ENCODE data around the gene CST9.

Gene CST9

DNA sequence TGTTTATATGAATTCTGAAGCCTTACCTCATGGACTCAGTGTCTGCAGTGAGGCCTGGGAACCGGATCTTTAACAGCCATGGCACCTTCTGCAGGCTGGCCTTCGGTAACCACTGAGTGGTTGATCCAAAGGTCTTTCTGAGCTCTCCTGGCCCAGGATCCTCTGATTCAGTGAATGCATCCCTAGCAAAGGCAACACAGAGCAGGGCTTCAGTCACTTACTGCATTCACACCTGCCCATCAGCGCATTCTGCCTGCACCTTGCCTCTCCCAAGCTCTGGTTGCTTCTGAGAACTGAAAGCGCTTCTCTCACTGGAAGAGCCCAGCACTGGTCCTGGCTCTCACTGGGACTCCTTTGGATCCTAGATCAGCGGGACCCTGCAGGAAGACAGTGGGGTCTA lies 8.4 kb upstream of the CST9 start:
- no peaks in the 10 kb centered on the region for H3K27me3 ChIP-seq (ENCODE audit: insufficient read depth, insufficient read length)
- no peaks in the 10 kb centered on the region for H3K36me3 ChIP-seq (ENCODE audit: insufficient read depth, insufficient read length, low read length)
- H3K4me1 ChIP-seq (ENCODE audit: insufficient read depth, insufficient read length): no peaks in the 10 kb centered on the region
- TF ChIP-seq SUZ12 (IDR thresholded peaks at IDR 0.05; ENCODE audit: extremely low read depth, insufficient read depth, insufficient read length) (no peak), ZNF274 (IDR thresholded peaks at IDR 0.05; ENCODE audit: low read depth, low read length) (no peak), YY1 (IDR thresholded peaks at IDR 0.05; ENCODE audit: insufficient read depth, insufficient read length) (no peak)
- no peak overlapping the region for H3K4me3 ChIP-seq (ENCODE audit: insufficient read length, low read depth)
- DNase-seq (ENCODE audit: low read depth, low spot score): no peak
- no peak overlapping the region for H3K9ac ChIP-seq (ENCODE audit: insufficient read length, low read depth)
- no peaks in the 10 kb centered on the region for H3K9me3 ChIP-seq (ENCODE audit: insufficient read depth, low read length)

DNA sequence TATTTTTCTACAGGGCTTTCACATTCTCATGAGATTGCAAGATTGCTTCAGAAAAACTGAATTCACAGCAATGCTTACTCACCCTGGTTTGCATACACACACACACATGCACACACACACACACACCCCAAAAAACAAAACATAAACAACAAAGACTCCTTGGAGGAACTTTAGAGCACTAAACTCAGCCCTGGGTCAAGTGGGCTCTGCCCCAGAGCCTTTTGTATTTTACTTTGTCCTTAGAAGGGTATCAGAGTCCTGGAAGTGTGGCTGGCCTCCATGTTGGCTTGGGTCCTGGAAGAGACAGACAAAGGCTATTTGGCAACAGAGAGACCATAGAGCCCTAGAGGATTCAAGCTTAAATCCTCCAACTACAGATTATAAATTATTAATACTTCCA lies 8.0 kb upstream of the CST9 start:
- no peak for TF ChIP-seq ZNF274 (IDR thresholded peaks at IDR 0.05; ENCODE audit: low read depth, low read length)
- no peak for TF ChIP-seq SUZ12 (IDR thresholded peaks at IDR 0.05; ENCODE audit: extremely low read depth, insufficient read depth, insufficient read length)
- TF ChIP-seq YY1 (IDR thresholded peaks at IDR 0.05; ENCODE audit: insufficient read depth, insufficient read length): no peak
- no peak overlapping the region for H3K9ac ChIP-seq (ENCODE audit: insufficient read length, low read depth)

DNA sequence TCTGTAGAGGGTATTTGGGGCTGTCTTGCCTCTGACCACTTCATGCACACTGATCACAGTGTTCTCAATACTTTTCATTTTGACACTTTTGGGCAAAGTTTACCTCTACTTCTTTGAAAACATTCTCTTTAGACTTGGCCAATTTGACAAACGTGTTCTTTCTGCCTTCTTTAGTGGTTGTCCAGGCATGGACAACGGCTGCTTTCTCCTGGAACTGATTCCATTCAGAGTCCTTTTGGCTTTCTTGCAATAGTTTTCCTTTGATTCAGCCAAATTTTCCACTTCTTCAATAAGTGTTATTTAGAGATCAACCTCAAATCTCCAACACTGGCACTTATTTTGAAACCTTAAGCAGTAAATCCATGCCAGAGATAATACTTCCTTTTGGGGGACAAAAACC lies 6.7 kb upstream of the CST9 start:
- Histone ChIP-seq H3K27me3 (ENCODE audit: insufficient read depth, insufficient read length) (no peaks in the 10 kb centered on the region), H3K36me3 (ENCODE audit: insufficient read depth, insufficient read length, low read length) (no peaks in the 10 kb centered on the region), H3K9ac (ENCODE audit: insufficient read length, low read depth) (no peak overlapping the region), H3K4me3 (ENCODE audit: insufficient read length, low read depth) (no peak overlapping the region), H3K4me1 (ENCODE audit: insufficient read depth, insufficient read length) (no peaks in the 10 kb centered on the region), H3K9me3 (ENCODE audit: insufficient read depth, low read length) (no peaks in the 10 kb centered on the region)
- DNase-seq (ENCODE audit: low read depth, low spot score): no peak
- TF ChIP-seq SUZ12 (IDR thresholded peaks at IDR 0.05; ENCODE audit: extremely low read depth, insufficient read depth, insufficient read length) (no peak), YY1 (IDR thresholded peaks at IDR 0.05; ENCODE audit: insufficient read depth, insufficient read length) (no peak), ZNF274 (IDR thresholded peaks at IDR 0.05; ENCODE audit: low read depth, low read length) (no peak)

More for the DNA sequence above, 8.0 kb upstream of the CST9 start:
- Histone ChIP-seq H3K4me3 (ENCODE audit: insufficient read length, low read depth) (no peak overlapping the region), H3K9me3 (ENCODE audit: insufficient read depth, low read length) (no peaks in the 10 kb centered on the region), H3K36me3 (ENCODE audit: insufficient read depth, insufficient read length, low read length) (no peaks in the 10 kb centered on the region), H3K4me1 (ENCODE audit: insufficient read depth, insufficient read length) (no peaks in the 10 kb centered on the region), H3K27me3 (ENCODE audit: insufficient read depth, insufficient read length) (no peaks in the 10 kb centered on the region)
- DNase-seq (ENCODE audit: low read depth, low spot score): no peak

- H3K9ac ChIP-seq (ENCODE audit: insufficient read length, low read depth): no peak overlapping the region
- TF ChIP-seq SUZ12 (IDR thresholded peaks at IDR 0.05; ENCODE audit: extremely low read depth, insufficient read depth, insufficient read length) (no peak), ZNF274 (IDR thresholded peaks at IDR 0.05; ENCODE audit: low read depth, low read length) (no peak), YY1 (IDR thresholded peaks at IDR 0.05; ENCODE audit: insufficient read depth, insufficient read length) (no peak)
- H3K4me1 ChIP-seq (ENCODE audit: insufficient read depth, insufficient read length): no peaks in the 10 kb centered on the region
- no peaks in the 10 kb centered on the region for H3K36me3 ChIP-seq (ENCODE audit: insufficient read depth, insufficient read length, low read length)
- no peaks in the 10 kb centered on the region for H3K27me3 ChIP-seq (ENCODE audit: insufficient read depth, insufficient read length)
- H3K9me3 ChIP-seq (ENCODE audit: insufficient read depth, low read length): no peaks in the 10 kb centered on the region
- H3K4me3 ChIP-seq (ENCODE audit: insufficient read length, low read depth): no peak overlapping the region
- peak; percentile 25 for DNase-seq (ENCODE audit: low read depth, low spot score)
These were observed 3.9 kb upstream of the CST9 start for GRCh38 chr20:23609486-23610109.

DNA sequence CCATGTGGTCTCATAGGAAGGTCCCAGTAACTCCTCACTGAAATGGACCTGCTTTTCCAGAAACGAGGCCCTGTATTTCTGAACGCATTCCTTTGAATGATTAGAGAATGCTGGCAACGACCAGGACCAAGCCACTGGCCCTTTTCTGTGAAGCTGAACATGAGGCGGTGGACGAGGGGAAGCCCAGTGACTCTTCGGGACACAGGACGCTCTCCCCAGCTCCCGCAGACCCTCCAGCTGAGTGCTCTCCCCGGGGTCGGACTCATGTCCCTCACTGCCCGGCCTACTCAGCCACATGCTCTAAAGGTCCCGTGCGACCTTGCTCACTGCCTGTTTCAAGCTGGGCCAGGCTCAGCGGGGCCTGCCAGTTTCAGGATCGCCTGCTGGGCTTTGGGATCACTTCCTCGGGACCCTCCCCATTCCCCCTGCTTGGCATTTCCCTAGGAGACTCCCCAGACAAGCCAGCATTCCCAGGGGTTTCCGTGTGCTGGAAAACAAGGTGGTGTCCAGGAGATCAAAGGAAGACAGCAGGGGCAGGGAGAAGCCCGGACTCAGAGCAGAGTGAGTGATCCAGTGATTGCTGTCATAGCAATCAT lies 2.6 kb upstream of the CST9 start:
- TF ChIP-seq YY1 (IDR thresholded peaks at IDR 0.05; ENCODE audit: insufficient read depth, insufficient read length) (no peak), SUZ12 (IDR thresholded peaks at IDR 0.05; ENCODE audit: extremely low read depth, insufficient read depth, insufficient read length) (no peak), ZNF274 (IDR thresholded peaks at IDR 0.05; ENCODE audit: low read depth, low read length) (no peak)
- H3K27me3 ChIP-seq (ENCODE audit: insufficient read depth, insufficient read length): no peaks in the 10 kb centered on the region
- no peak overlapping the region for H3K9ac ChIP-seq (ENCODE audit: insufficient read length, low read depth)
- no peaks in the 10 kb centered on the region for H3K9me3 ChIP-seq (ENCODE audit: insufficient read depth, low read length)
- H3K4me1 ChIP-seq (ENCODE audit: insufficient read depth, insufficient read length): no peaks in the 10 kb centered on the region
- H3K36me3 ChIP-seq (ENCODE audit: insufficient read depth, insufficient read length, low read length): no peaks in the 10 kb centered on the region
- DNase-seq (ENCODE audit: low read depth, low spot score): no peak
- no peak overlapping the region for H3K4me3 ChIP-seq (ENCODE audit: insufficient read length, low read depth)

DNA sequence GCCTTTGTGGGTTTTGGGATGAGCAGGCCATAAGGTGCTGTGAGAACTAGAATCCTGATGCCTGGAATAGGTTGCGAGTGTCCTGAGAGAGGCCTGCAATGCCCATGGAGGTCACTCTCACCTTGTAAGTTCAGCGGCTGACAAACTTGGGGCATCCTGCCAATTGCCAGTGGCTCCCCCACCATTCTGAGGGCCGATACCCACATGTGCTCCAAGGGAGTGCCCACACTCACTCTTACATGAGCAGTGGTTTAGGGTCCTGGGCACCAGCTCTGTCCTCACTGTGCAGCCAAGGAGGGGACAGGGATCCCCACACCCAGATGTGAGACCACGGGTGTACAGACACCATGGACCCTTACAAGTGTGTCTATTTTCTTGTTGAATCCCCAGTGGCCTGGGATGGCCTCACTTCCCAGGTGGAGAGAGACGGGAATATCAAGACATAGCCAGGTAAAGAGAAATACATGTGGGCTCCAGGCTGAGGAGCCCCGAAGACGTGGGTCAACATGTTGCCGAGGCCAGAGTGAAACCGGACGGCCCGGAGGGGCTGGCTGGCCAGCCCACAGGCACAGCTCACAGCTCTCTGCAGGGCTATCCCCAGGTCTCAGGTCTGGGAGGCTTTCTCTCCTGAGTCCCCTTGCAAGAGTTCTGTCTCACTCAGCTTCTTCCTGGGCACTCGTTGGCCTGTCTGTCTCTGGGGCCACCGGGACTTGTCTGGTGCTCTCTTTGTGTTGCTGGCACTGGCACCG lies 2.0 kb upstream of the CST9 start:
- no peak overlapping the region for H3K9ac ChIP-seq (ENCODE audit: insufficient read length, low read depth)
- no peaks in the 10 kb centered on the region for H3K27me3 ChIP-seq (ENCODE audit: insufficient read depth, insufficient read length)
- TF ChIP-seq ZNF274 (IDR thresholded peaks at IDR 0.05; ENCODE audit: low read depth, low read length) (no peak), SUZ12 (IDR thresholded peaks at IDR 0.05; ENCODE audit: extremely low read depth, insufficient read depth, insufficient read length) (no peak), YY1 (IDR thresholded peaks at IDR 0.05; ENCODE audit: insufficient read depth, insufficient read length) (no peak)
- H3K9me3 ChIP-seq (ENCODE audit: insufficient read depth, low read length): no peaks in the 10 kb centered on the region
- DNase-seq (ENCODE audit: low read depth, low spot score): no peak
- no peak overlapping the region for H3K4me3 ChIP-seq (ENCODE audit: insufficient read length, low read depth)
- H3K36me3 ChIP-seq (ENCODE audit: insufficient read depth, insufficient read length, low read length): no peaks in the 10 kb centered on the region
- H3K4me1 ChIP-seq (ENCODE audit: insufficient read depth, insufficient read length): no peaks in the 10 kb centered on the region

- DNase-seq (ENCODE audit: low read depth, low spot score): peak; percentile 56
- TF ChIP-seq ZNF274 (IDR thresholded peaks at IDR 0.05; ENCODE audit: low read depth, low read length): no peak
- TF ChIP-seq SUZ12 (IDR thresholded peaks at IDR 0.05; ENCODE audit: extremely low read depth, insufficient read depth, insufficient read length): no peak
- TF ChIP-seq YY1 (IDR thresholded peaks at IDR 0.05; ENCODE audit: insufficient read depth, insufficient read length): no peak
- Histone ChIP-seq H3K27me3 (ENCODE audit: insufficient read depth, insufficient read length) (no peaks in the 10 kb centered on the region), H3K4me3 (ENCODE audit: insufficient read length, low read depth) (no peak overlapping the region), H3K9ac (ENCODE audit: insufficient read length, low read depth) (no peak overlapping the region), H3K4me1 (ENCODE audit: insufficient read depth, insufficient read length) (no peaks in the 10 kb centered on the region), H3K36me3 (ENCODE audit: insufficient read depth, insufficient read length, low read length) (no peaks in the 10 kb centered on the region), H3K9me3 (ENCODE audit: insufficient read depth, low read length) (no peaks in the 10 kb centered on the region)
These were observed 934 bp upstream of the CST9 start for GRCh38 chr20:23606652-23607049.

All from NT2/D1 (cell line).